GM15510 (cell line): ENCODE data around the gene TREML2.

Source experiments
- POLR2A ChIP-seq: IDR thresholded peaks from 3 replicates; pipeline ENCODE4 v1.6.1; 2011; ENCODE audit warnings: borderline replicate concordance; ENCODE audit not compliant: insufficient read length; ENCODE audit errors: extremely low read depth

Gene TREML2

GRCh38 chr6:41191569-41191968 lies 9.4 kb downstream of the TREML2 start:
- TF ChIP-seq POLR2A: no peak

- no peak for TF ChIP-seq POLR2A
Measured at GRCh38 chr6:41190791-41191190, 10.2 kb downstream of the TREML2 start.

- TF ChIP-seq POLR2A: no peak
Measured at GRCh38 chr6:41189967-41190366, 11.0 kb downstream of the TREML2 start.

- no peak for TF ChIP-seq POLR2A
Measured at GRCh38 chr6:41187924-41188886, 12.7 kb downstream of the TREML2 start.

- TF ChIP-seq POLR2A: no peak
Measured at GRCh38 chr6:41186031-41186562, 14.9 kb downstream of the TREML2 start.

GRCh38 chr6:41184761-41185160 lies 16.2 kb downstream of the TREML2 start:
- no peak for TF ChIP-seq POLR2A

- TF ChIP-seq POLR2A: no peak
Measured at GRCh38 chr6:41182069-41183034, 18.6 kb downstream of the TREML2 start.

- TF ChIP-seq POLR2A: no peak
Measured at GRCh38 chr6:41181566-41181965, 19.4 kb downstream of the TREML2 start.

- TF ChIP-seq POLR2A: no peak
Measured at GRCh38 chr6:41179163-41179562, 21.8 kb downstream of the TREML2 start.

GRCh38 chr6:41177695-41178094 lies 23.3 kb downstream of the TREML2 start:
- TF ChIP-seq POLR2A: no peak

- no peak for TF ChIP-seq POLR2A
Measured at GRCh38 chr6:41177287-41177686, 23.7 kb downstream of the TREML2 start.

- TF ChIP-seq POLR2A: no peak
Measured at GRCh38 chr6:41176189-41176588, 24.8 kb downstream of the TREML2 start.

GRCh38 chr6:41175084-41175483 lies 25.9 kb downstream of the TREML2 start:
- no peak for TF ChIP-seq POLR2A

- no peak for TF ChIP-seq POLR2A
Measured at GRCh38 chr6:41174610-41175009, 26.3 kb downstream of the TREML2 start.

GRCh38 chr6:41171908-41172307 lies 29.0 kb downstream of the TREML2 start:
- TF ChIP-seq POLR2A: no peak

- no peak for TF ChIP-seq POLR2A
Measured at GRCh38 chr6:41170547-41171160, 30.3 kb downstream of the TREML2 start.
